ENCODE data around the gene RYR2. TPM values are rescaled to one million over a fixed set of nuclear protein-coding genes. Genes with fewer than 3 reads are reported as not detected.
A peak's percentile ranks its signal among the peaks of the same experiment; 100 is the strongest.

Gene RYR2
- total RNA-seq, 1 experiment from 2014 or later = 3.4 TPM

GRCh38 chr1:237108297-237109040 lies 66.5 kb downstream of the RYR2 start:
- peaks cover 1% of the 10 kb centered on the region; the same call in 1 of the 2 replicates for H3K79me2 ChIP-seq (ENCODE audit: insufficient read depth, low read length)
- no peak overlapping the region for H3K4me3 Mint-ChIP-seq

More at GRCh38 chr1:237108297-237109040, 66.5 kb downstream of the RYR2 start:
- Histone ChIP-seq H2BK12ac (ENCODE audit: insufficient read length, low read depth, low read length) (no peak overlapping the region), H3K4me1 (ENCODE audit: insufficient read depth, low read length) (no peaks in the 10 kb centered on the region; the same call in 1 of the 2 replicates), H3K4ac (ENCODE audit: low read depth, low read length) (no peak overlapping the region), H2BK20ac (ENCODE audit: low read depth, low read length, poor library complexity, severe bottlenecking) (no peak overlapping the region), H4K20me1 (ENCODE audit: control insufficient read depth, insufficient read depth, insufficient read length) (no peaks in the 10 kb centered on the region), H3K9me3 (ENCODE audit: control insufficient read depth, low read depth, low read length) (no peaks in the 10 kb centered on the region), H3K18ac (ENCODE audit: insufficient read length, low read depth, low read length) (no peak overlapping the region), H3K9ac (ENCODE audit: extremely low read depth, insufficient read length, low read length) (no peak overlapping the region), H3K4me2 (ENCODE audit: insufficient read depth, insufficient read length, low read length) (no peak overlapping the region), H3K14ac (ENCODE audit: insufficient read depth, low read length) (0 out of 2 replicates have a peak overlapping the region, but pooled peaks have one; percentile 8), H4K8ac (replicated peaks; ENCODE audit: insufficient read length, low read depth, low read length) (no peak overlapping the region), H3K23me2 (ENCODE audit: insufficient read length, low read depth, low read length, poor library complexity, severe bottlenecking) (no peaks in the 10 kb centered on the region), H4K5ac (ENCODE audit: insufficient read length, low read depth, low read length) (no peak overlapping the region), H3K79me1 (ENCODE audit: insufficient read depth, low read depth, low read length, poor library complexity, severe bottlenecking) (no peaks in the 10 kb centered on the region), H3T11ph (ENCODE audit: low read length) (no peak overlapping the region), H2BK120ac (ENCODE audit: low read depth, low read length, poor library complexity, severe bottlenecking) (no peak overlapping the region), H2BK5ac (ENCODE audit: insufficient read length, low read length) (no peak overlapping the region), H2BK15ac (ENCODE audit: low read depth, low read length) (no peak overlapping the region), H2AK5ac (ENCODE audit: insufficient read length, low read length) (no peak overlapping the region), H3K56ac (ENCODE audit: insufficient read length, low read depth, low read length) (no peak overlapping the region), H4K91ac (ENCODE audit: insufficient read length, low read depth, low read length) (no peak overlapping the region), H3K27me3 (ENCODE audit: insufficient read depth, low read length) (no peaks in the 10 kb centered on the region), H3K23ac (ENCODE audit: insufficient read length, low read depth, low read length) (no peak overlapping the region), H2AFZ (ENCODE audit: low read length) (no peak overlapping the region), H3K27ac (ENCODE audit: insufficient read length, low read depth, low read length) (no peak overlapping the region)
- no peak for DNase-seq
- H3K27ac Mint-ChIP-seq = peak overlapping the region; percentile 16 to 83 (median 41); a peak in 3 of 7 replicates
- no peaks in the 10 kb centered on the region; the same call in 1 of the 2 replicates for H3K27me3 Mint-ChIP-seq (ENCODE audit: low read depth)
- peaks cover 23 to 26% of the 10 kb centered on the region in 2 experiments for H3K4me1 Mint-ChIP-seq
- no peaks in the 10 kb centered on the region for H3K9me3 Mint-ChIP-seq
- no peak for TF ChIP-seq CTCF (conservative IDR thresholded peaks at IDR 0.05)
- H3K36me3 Mint-ChIP-seq (ENCODE audit: insufficient read depth in 1 of 3, low read depth in 3 of 3) = peaks cover 0 to 3% (median 0%) of the 10 kb centered on the region in 3 experiments; a peak in 1 of 7 replicates
- no CpG with 5 or more reads among the region's 8 CpGs for WGBS (ENCODE audit: extremely low coverage, insufficient read length, low lambda C conversion rate)
